Caco-2 (cell line): ENCODE measurements around the gene CERK. TPM values are rescaled to one million over a fixed set of nuclear protein-coding genes. Genes with fewer than 3 reads are reported as not detected.

ENCODE experiments used
- BruUV-seq: library from RNA; stranded (reverse); fragments of 400-500 nt; replicated peaks from 2 replicates; lab custom pipeline; 2021; lab: Mats Ljungman, UMichigan
- CTCF ChIA-PET: fragments of 300-600 bp; sonication (Branson Sonifier 250); formaldehyde crosslinking; loops from one replicate; lab custom pipeline; 2022; ENCODE audit warnings: antibody characterized with exemption; lab: Charles Lee
- POLR2A ChIA-PET: fragments of 300-600 bp; sonication (Branson Sonifier 250); formaldehyde crosslinking; loops from one replicate; lab custom pipeline; 2022; ENCODE audit warnings: antibody characterized with exemption; lab: Charles Lee
- DNase-seq, 2 experiments: peaks; one replicate each; pipeline versions ENCODE4 v3.0.0 to v3.0.0-alpha.2; 2020 to 2022
- H3K27me3 ChIP-seq: replicated peaks from 2 replicates; pipeline ENCODE4 v1.6.0; 2011; ENCODE audit warnings: low read length; ENCODE audit not compliant: control insufficient read depth, insufficient read depth
- H3K36me3 ChIP-seq: 2 replicates; pipeline ENCODE4 v1.5.1; 2011; ENCODE audit warnings: low read length; ENCODE audit not compliant: control insufficient read depth, insufficient read depth
- H3K4me1 ChIP-seq: fragments of 250-450 bp; sonication (Bioruptor Pico); 2 replicates; pipeline ENCODE4 v1.5.1; 2020; ENCODE audit warnings: mild to moderate bottlenecking
- H3K4me3 ChIP-seq: 2 replicates; pipeline ENCODE4 v1.5.1; 2011; ENCODE audit warnings: low read depth, mild to moderate bottlenecking, control low read depth, low read length
- H3K9me3 ChIP-seq: fragments of 250-450 bp; sonication (Bioruptor Pico); 2 replicates; pipeline ENCODE4 v1.5.1; 2020; ENCODE audit warnings: mild to moderate bottlenecking, moderate library complexity
- H3K27ac Mint-ChIP-seq: one replicate; pipeline ENCODE4 v1.8.0; 2022; ENCODE audit warnings: mixed read lengths; ENCODE audit not compliant: unreplicated experiment
- H3K27me3 Mint-ChIP-seq: one replicate; pipeline ENCODE4 v1.8.0; 2022; ENCODE audit warnings: mixed read lengths; ENCODE audit not compliant: insufficient read depth, unreplicated experiment
- H3K36me3 Mint-ChIP-seq: one replicate; pipeline ENCODE4 v1.8.0; 2022; ENCODE audit warnings: mild to moderate bottlenecking, mixed read lengths; ENCODE audit not compliant: insufficient read depth, unreplicated experiment
- H3K4me1 Mint-ChIP-seq: one replicate; pipeline ENCODE4 v1.8.0; 2022; ENCODE audit warnings: low read depth, mixed read lengths; ENCODE audit not compliant: unreplicated experiment
- H3K4me3 Mint-ChIP-seq: one replicate; pipeline ENCODE4 v1.8.0; 2022; ENCODE audit warnings: mild to moderate bottlenecking, moderate library complexity, mixed read lengths; ENCODE audit not compliant: unreplicated experiment
- H3K9me3 Mint-ChIP-seq: one replicate; pipeline ENCODE4 v1.8.0; 2022; ENCODE audit warnings: mixed read lengths; ENCODE audit not compliant: unreplicated experiment
- CTCF ChIP-seq, 2 experiments: fragments of 200-600 bp in 1 of 2; IDR thresholded peaks; 1 replicate in 1 of 2; 2 replicates in 1 of 2; pipeline versions ENCODE4 v1.5.1 to v1.8.0; 2011 to 2022; ENCODE audit warnings: antibody characterized with exemption in 1 of 2, control low read depth in 1 of 2, inconsistent platforms in 1 of 2, low read depth in 1 of 2, low read length in 1 of 2, mild to moderate bottlenecking in 1 of 2, moderate library complexity in 1 of 2; ENCODE audit not compliant: insufficient read depth in 1 of 2, severe bottlenecking in 1 of 2, unreplicated experiment in 1 of 2
- intact Hi-C: fragments of 100-400 bp; cut with micrococcal nuclease; formaldehyde crosslinking; loops from one replicate; pipeline ENCODE4 v1.10.0; 2022; ENCODE audit not compliant: unreplicated experiment
- total RNA-seq: library from RNA; stranded (reverse); gene quantifications from 2 replicates; pipeline ENCODE4 v1.2.3, GENCODE V29; 2022

The CERK gene
- total RNA-seq, 1 experiment from 2014 or later, result 35.0 TPM

GRCh38 chr22:46641811-46642266 lies 96.2 kb downstream of the CERK start:
- H3K4me3 Mint-ChIP-seq, result no peak overlapping the region
- no peak for TF ChIP-seq CTCF (IDR thresholded peaks at IDR 0.05; ENCODE audit: insufficient read depth in 1 of 2, low read depth in 1 of 2, low read length in 1 of 2, severe bottlenecking in 1 of 2, unreplicated experiment in 1 of 2)
- no peaks in the 10 kb centered on the region for H3K27me3 Mint-ChIP-seq
- Histone ChIP-seq H3K4me3 (no peak overlapping the region), H3K36me3 (no peaks in the 10 kb centered on the region), H3K4me1 (no peaks in the 10 kb centered on the region), H3K27me3 (no peaks in the 10 kb centered on the region), H3K9me3 (no peaks in the 10 kb centered on the region)
- intact Hi-C loops, result no loop called here
- no TSS peak for BruUV-seq
- H3K4me1 Mint-ChIP-seq, result peaks cover 5% of the 10 kb centered on the region
- peaks cover 16% of the 10 kb centered on the region for H3K9me3 Mint-ChIP-seq
- H3K27ac Mint-ChIP-seq, result no peak overlapping the region
- ChIA-PET CTCF (no interaction called here), POLR2A (no interaction called here)
- DNase-seq, result no peak
- peaks cover 5% of the 10 kb centered on the region for H3K36me3 Mint-ChIP-seq

- H3K27ac Mint-ChIP-seq, result no peak overlapping the region
- POLR2A ChIA-PET, result no interaction called here
- Histone ChIP-seq H3K36me3 (no peaks in the 10 kb centered on the region), H3K4me3 (no peak overlapping the region), H3K9me3 (no peaks in the 10 kb centered on the region), H3K27me3 (no peaks in the 10 kb centered on the region), H3K4me1 (no peaks in the 10 kb centered on the region)
- no peaks in the 10 kb centered on the region for H3K4me1 Mint-ChIP-seq
- no peak for DNase-seq
- CTCF ChIA-PET, result no interaction called here
- no TSS peak for BruUV-seq
- H3K4me3 Mint-ChIP-seq, result no peak overlapping the region
- H3K9me3 Mint-ChIP-seq, result peaks cover 16% of the 10 kb centered on the region
- no peaks in the 10 kb centered on the region for H3K27me3 Mint-ChIP-seq
- no peak for TF ChIP-seq CTCF (IDR thresholded peaks at IDR 0.05; ENCODE audit: insufficient read depth in 1 of 2, low read depth in 1 of 2, low read length in 1 of 2, severe bottlenecking in 1 of 2, unreplicated experiment in 1 of 2)
- intact Hi-C loops, result no loop called here
- peaks cover 5% of the 10 kb centered on the region for H3K36me3 Mint-ChIP-seq
Measured at GRCh38 chr22:46640293-46641055, 97.6 kb downstream of the CERK start.

GRCh38 chr22:46639843-46640242 lies 98.2 kb downstream of the CERK start:
- intact Hi-C loops, result no loop called here
- H3K36me3 Mint-ChIP-seq, result peaks cover 5% of the 10 kb centered on the region

More at GRCh38 chr22:46639843-46640242, 98.2 kb downstream of the CERK start:
- BruUV-seq, result no TSS peak
- no peak for DNase-seq
- H3K27me3 Mint-ChIP-seq, result no peaks in the 10 kb centered on the region
- no peaks in the 10 kb centered on the region for H3K4me1 Mint-ChIP-seq
- H3K27ac Mint-ChIP-seq, result no peak overlapping the region
- H3K9me3 Mint-ChIP-seq, result peaks cover 16% of the 10 kb centered on the region
- H3K27me3 ChIP-seq, result no peaks in the 10 kb centered on the region
- POLR2A ChIA-PET, result no interaction called here
- H3K36me3 ChIP-seq, result no peaks in the 10 kb centered on the region
- no peaks in the 10 kb centered on the region for H3K9me3 ChIP-seq
- H3K4me1 ChIP-seq, result no peaks in the 10 kb centered on the region
- no peak overlapping the region for H3K4me3 ChIP-seq
- TF ChIP-seq CTCF (IDR thresholded peaks at IDR 0.05; ENCODE audit: insufficient read depth in 1 of 2, low read depth in 1 of 2, low read length in 1 of 2, severe bottlenecking in 1 of 2, unreplicated experiment in 1 of 2), result no peak
- no peak overlapping the region for H3K4me3 Mint-ChIP-seq
- CTCF ChIA-PET, result no interaction called here
